T-helper 2 cell (primary cell): ENCODE data around the gene FOXP1.
A peak's percentile ranks its signal among the peaks of the same experiment; 100 is the strongest.

Experiments
- DNase-seq, 5 experiments: peaks; one replicate each; pipeline versions ENCODE4 v3.0.0 to v3.0.0-alpha.2; 2012 to 2022

The FOXP1 gene

GRCh38 chr3:71231680-71232079 is 351.8 kb downstream of the FOXP1 start:
- no peak for DNase-seq

- DNase-seq: no peak
These were observed 353.4 kb downstream of the FOXP1 start for GRCh38 chr3:71229905-71230657.

DNA sequence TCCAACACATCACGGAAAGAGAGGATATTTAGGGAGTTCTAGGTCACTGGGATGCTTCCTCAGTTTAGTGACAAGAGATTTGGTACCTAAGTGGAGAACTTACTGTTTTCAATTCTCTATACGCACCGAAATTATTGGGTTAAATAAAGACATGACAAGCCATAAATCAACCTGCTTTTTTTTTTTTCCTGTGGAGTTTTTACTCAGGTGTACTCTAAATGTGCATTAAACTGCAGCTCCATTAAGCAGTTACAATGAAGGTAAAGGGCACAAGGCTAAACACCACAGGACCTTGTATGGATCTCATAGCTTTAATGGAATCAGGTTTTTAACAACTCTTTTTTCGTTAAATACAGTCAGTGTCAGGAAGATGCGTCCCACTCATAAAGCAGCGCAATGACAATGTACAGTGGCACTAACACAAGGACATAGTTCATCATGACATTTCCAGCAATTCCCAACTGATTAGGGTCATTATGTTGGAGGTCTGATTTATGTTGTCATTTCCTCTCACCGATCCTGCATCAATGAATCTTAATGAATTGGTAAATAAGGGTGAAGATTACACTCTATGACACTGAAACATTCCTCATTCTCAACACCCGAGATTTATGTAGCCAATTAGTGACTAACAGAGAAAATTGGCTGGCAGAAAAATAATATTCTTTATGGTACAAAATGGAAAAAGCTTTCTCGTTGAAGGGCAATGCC is 355.2 kb downstream of the FOXP1 start:
- no peak for DNase-seq

- DNase-seq: peak in 1 of 5 experiments; percentile 65
These were observed 356.3 kb downstream of the FOXP1 start for GRCh38 chr3:71227270-71227661.

DNA sequence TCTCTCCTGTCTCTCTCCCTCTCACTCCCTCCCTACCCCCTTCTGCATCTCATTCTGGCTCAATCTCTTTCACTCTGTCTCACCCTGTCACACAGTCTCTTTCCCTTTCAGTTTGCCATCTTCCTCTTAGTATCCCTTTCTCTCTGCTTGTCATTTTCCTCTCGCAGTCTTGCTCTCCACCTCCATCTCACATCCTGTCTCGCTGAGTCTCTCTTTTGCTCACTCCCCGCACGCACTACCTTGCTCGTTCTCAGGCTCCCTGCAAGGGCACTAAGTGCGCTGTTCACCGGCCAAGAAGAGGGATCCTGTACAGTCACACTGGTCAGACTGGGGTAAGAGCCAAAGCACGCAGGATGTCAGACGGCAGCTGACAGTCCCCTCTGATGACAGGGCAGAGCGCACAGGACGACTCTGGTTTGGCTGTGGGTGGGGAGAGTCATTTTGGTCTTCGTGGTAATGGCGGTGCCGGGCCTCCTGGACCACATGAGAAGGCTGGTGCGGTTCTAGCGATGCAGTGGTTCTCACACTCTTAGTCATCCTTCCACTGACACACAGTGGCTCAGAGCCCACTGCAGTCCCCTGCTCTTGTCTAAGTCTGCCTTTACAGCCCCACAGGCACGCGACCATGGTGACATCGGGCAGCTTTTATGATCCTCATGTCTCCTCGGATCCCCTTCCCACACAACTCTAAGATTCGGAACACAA is 356.8 kb downstream of the FOXP1 start:
- DNase-seq: peak; percentile 10 to 97 (median 77)

- peak in 1 of 5 experiments; percentile 25 for DNase-seq
These were observed 357.5 kb downstream of the FOXP1 start for GRCh38 chr3:71225951-71226564.

GRCh38 chr3:71225002-71225684 is 358.4 kb downstream of the FOXP1 start:
- DNase-seq: no peak

DNA sequence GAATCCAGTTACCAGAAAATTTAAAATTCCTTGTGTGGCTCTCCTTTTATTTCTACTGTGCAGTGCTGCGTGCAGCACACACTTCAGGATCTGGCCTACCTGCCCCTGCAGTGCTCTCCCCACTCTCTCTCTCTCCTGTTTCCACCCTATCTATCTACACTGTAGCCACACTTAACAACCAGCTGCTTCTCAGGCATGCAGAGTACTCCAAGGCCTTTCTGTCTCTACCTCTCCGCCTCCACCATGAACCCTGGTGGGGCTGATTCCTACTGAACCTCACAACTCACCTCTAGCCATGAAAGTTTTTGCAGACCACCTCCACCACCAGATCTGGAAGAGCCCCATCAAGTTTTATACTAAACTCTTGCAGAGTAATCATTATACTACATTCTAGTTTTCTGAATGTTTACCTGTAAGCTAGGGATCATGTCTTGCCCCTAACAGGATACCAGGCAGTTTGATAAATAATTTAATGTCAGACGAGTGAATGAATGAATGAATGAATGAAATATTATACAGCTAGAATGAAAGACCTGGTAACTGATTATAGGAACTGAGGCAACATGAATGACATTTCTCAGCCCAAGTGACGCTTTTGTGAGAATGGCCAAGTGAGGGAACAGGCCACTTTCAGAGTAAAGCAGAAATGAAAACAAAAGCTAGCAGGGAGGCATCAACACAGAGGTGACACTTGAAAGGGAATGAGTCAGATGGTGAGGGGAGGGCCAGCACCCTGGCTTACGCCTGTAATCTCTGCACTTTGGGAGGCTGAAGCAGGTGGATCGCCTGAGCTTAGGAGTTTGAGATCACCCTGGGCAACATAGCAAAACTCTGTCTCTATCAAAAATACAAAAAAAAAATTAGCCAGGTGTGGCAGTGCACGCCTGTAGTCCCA is 363.5 kb downstream of the FOXP1 start:
- peak in 1 of 5 experiments; percentile 53 for DNase-seq

GRCh38 chr3:71218508-71218907 is 365.0 kb downstream of the FOXP1 start:
- no peak for DNase-seq

DNA sequence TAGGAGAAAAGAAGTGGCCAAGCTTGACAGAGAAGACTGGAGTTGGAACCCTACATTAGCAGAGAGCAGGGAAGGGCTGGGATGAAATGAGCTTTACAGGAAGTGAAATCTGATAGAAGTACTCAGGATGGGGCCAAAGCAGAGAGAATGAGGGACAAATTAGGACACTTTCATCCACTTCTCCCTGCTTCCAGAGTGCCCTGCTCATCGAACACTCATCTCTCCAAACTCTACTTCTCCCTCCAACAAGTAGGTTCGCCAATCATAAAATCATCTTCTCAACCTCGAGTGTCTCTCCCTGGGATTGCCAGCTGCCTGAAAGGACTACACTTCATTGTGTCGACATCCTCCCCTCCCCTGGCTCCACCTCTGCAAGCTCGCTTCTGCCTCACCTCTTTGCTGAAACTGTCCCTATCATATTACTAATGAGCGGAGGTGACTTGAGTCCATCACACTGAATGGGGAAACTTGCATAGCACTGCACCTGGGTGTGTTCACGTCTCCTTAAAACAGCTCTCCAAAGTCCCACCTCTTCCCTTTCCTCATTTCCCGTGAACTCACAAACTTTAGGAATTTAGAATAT is 365.8 kb downstream of the FOXP1 start:
- no peak for DNase-seq

DNA sequence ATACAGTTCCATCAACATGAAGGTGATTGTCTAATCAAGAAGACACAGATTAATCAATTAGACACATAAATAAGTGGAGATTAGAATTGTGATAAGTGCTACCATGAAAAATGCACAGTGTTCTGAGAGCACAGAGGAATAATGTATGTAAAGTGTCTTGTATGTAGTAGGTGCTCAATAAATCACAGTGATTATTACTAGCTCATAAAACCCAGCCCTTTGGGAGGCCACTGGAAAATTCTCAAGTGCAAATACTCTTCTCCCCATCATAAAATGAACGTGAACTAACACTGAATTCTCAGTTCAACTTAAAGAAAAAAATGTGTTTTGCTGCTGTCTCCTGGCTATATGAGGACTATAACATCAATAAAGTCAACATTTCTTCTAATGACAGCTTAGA is 368.2 kb downstream of the FOXP1 start:
- no peak for DNase-seq

DNA sequence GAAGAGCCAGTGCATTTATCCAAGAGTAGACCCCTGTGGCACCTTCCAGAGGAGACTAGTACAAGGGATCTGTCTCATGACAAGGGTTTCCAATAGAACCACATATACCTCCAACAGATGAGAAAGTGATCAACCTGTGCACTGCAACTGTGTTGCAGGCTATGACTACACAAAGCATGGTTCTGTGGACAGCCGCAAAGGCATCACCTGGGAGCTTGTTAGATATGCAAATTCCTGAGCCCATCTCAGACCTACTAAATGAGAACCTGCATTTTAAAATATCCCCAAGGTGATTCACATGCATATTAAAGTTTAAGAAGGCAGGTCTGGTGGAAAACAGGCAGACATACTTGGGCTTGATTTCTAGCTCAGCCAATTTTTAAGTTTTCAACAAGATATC is 368.7 kb downstream of the FOXP1 start:
- no peak for DNase-seq

GRCh38 chr3:71214016-71214415 is 369.5 kb downstream of the FOXP1 start:
- DNase-seq: no peak

DNA sequence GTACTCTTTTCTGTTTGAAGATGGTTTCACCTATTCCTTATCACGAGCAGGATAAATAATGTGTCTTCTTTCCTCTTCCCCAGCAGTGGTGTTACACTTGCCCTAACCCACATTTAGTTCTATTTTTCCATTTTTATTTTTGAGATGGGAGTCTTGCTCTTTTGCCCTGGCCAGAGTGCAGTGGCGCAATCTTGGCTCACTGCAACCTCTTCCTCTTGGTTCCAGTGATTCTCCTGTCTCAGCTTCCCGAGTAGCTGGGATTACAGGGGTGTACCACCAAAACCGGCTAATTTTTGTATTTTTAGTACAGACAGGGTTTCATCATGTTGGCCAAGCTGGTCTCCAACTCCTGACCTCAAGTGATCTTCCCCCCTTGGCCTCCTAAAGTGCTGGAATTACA is 372.4 kb downstream of the FOXP1 start:
- DNase-seq: no peak

- DNase-seq: no peak
These were observed 373.1 kb downstream of the FOXP1 start for GRCh38 chr3:71210257-71211007.

GRCh38 chr3:71208211-71209095 is 375.1 kb downstream of the FOXP1 start:
- DNase-seq: no peak

GRCh38 chr3:71207632-71208031 is 375.9 kb downstream of the FOXP1 start:
- no peak for DNase-seq

DNA sequence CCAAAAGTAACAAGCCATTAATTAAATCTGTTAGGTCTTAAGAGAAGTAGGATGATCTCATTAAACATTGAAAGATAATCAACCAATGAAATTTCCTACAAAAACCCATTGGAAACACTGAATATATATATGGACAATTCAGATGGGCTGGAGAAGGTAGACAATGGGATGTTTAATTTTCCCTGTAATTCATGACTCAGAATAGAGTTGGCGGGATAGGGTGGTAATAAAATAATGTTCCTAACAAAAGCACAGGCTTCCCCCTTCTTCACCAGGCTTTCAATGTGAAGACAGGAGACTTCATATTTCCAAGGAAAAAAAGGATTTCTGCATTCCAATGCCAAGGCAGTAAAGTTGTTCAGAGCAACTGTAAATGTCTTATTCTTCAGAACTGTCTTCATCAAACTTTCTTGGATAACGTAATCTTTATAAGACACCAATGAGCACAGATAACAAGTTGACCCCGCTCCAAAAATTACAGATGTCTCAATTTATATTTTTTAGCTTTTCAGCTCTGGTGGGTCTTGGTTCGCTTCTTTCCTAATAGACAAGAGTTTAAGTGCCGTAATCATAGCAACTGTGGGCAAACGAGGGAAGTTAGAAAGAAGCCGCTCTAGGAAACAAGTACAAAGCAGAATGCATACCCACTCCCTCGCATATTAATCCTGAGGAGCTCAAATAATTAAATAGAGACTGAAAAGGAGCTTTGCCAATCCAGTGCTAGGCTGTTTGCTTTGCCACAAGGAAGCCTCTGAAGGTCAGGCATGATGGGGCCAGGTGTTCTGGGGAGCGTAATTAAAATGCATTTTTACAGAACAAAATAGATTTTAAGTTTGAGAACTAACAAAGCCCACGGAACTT is 377.0 kb downstream of the FOXP1 start:
- no peak for DNase-seq
